Activated B cell treated with CpG ODN at 0.5 μM for 24 hours (primary cell): ENCODE results near the gene FXYD5. TPM values are rescaled to one million over a fixed set of nuclear protein-coding genes. Genes with fewer than 3 reads are reported as not detected.

Source experiments
- ATAC-seq: fragments of 200-7000 bp; cut with Tn5 transposase; one replicate; pipeline ENCODE4 v1.10.0; 2021; ENCODE audit warnings: low read depth, mild to moderate bottlenecking, moderate library complexity
- CTCF ChIA-PET: fragments of 350-600 bp; sonication (Branson Sonifier 250); formaldehyde crosslinking; loops from one replicate; lab custom pipeline; 2021; ENCODE audit warnings: antibody characterized with exemption; lab: Charles Lee
- POLR2A ChIA-PET: fragments of 350-600 bp; sonication (Branson Sonifier 250); formaldehyde crosslinking; loops from one replicate; lab custom pipeline; 2021; ENCODE audit warnings: antibody characterized with exemption; lab: Charles Lee
- DNase-seq: peaks from one replicate; pipeline ENCODE4 v3.0.0; 2022
- H3K27ac Mint-ChIP-seq: one replicate; pipeline ENCODE4 v1.8.0; 2020; ENCODE audit warnings: mixed read lengths
- H3K27me3 Mint-ChIP-seq: one replicate; pipeline ENCODE4 v1.8.0; 2021; ENCODE audit warnings: mixed read lengths
- H3K36me3 Mint-ChIP-seq: one replicate; pipeline ENCODE4 v1.8.0; 2021; ENCODE audit warnings: low read depth, mixed read lengths
- H3K4me1 Mint-ChIP-seq: one replicate; pipeline ENCODE4 v1.8.0; 2021; ENCODE audit warnings: mixed read lengths
- H3K4me3 Mint-ChIP-seq: one replicate; pipeline ENCODE4 v1.8.0; 2020; ENCODE audit warnings: mild to moderate bottlenecking, mixed read lengths
- H3K9me3 Mint-ChIP-seq: one replicate; pipeline ENCODE4 v1.8.0; 2020; ENCODE audit warnings: mixed read lengths
- CTCF ChIP-seq: fragments of 200-600 bp; IDR thresholded peaks from one replicate; pipeline ENCODE4 v1.8.0; 2022; ENCODE audit warnings: antibody characterized with exemption, mild to moderate bottlenecking
- intact Hi-C: fragments of 100-400 bp; cut with micrococcal nuclease; formaldehyde crosslinking; loops from one replicate; pipeline ENCODE4 v1.15.1; 2024
- total RNA-seq: library from RNA; stranded (reverse); gene quantifications from 2 replicates; pipeline ENCODE4 v1.2.3, GENCODE V29; 2022

The FXYD5 gene
- total RNA-seq, 1 donor from 2014 or later = 125 TPM

DNA sequence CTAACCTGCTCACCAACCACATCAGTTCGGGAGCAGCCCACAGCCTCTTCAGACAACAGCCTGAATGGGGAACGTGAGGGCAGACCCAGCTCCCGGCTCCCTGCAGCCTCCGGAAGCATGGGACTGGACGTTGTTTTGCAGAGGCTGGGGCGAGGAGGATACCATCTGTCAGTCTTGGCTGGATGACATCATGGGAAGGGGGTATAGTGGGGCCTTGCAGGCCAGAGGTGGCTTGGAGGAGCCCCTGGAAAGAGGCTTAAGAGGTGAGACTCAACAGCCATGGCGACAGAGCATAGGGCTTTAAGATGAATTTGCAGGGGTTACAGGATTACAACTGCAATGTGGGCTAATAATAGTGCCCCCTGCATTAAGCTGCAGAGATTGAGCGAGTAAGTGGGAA lies 37.4 kb upstream of the FXYD5 start:
- Mint-ChIP-seq H3K36me3 (no peaks in the 10 kb centered on the region), H3K4me3 (no peak overlapping the region), H3K4me1 (peaks cover 4% of the 10 kb centered on the region), H3K9me3 (no peaks in the 10 kb centered on the region), H3K27ac (no peak overlapping the region), H3K27me3 (peaks cover 3% of the 10 kb centered on the region)
- POLR2A ChIA-PET = interaction anchor here (0.5 kb wide), 1 partner anchor 23 kb away, joined by 7 read pairs; no protein-coding TSS in a partner anchor
- TF ChIP-seq CTCF = no peak
- ATAC-seq = no peak
- DNase-seq = no peak
- intact Hi-C loops = no loop called here
- CTCF ChIA-PET = interaction anchor here (2.4 kb wide), 1 partner anchor 99 kb away, joined by 7 read pairs; no protein-coding TSS in a partner anchor

DNA sequence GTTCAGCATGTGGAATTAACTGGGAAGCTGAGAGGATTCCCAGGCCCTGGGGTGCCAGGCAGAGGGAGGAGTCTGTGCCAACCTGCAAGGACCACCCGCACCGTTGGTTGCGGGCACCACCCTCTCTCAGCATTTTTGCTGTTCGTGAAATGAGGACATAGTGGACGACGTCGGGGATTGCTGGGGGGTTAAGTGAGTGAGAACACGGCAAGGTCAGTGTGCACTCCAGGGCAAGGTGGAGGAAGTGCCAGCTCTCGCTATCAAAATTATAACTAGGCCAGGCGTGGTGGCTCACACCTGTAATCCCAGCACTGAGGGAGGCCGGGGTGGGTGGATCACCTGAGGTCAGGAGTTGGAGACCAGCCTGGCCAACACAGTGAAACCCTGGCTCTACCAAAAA lies 36.7 kb upstream of the FXYD5 start:
- no peak for TF ChIP-seq CTCF
- ATAC-seq (no peak), DNase-seq (no peak)
- POLR2A ChIA-PET = interaction anchor here (0.6 kb wide), 1 partner anchor 108 kb away, joined by 3 read pairs; no protein-coding TSS in a partner anchor
- intact Hi-C loops = no loop called here
- Mint-ChIP-seq H3K4me1 (peaks cover 4% of the 10 kb centered on the region), H3K27ac (no peak overlapping the region), H3K36me3 (no peaks in the 10 kb centered on the region), H3K27me3 (peaks cover 3% of the 10 kb centered on the region), H3K9me3 (no peaks in the 10 kb centered on the region), H3K4me3 (no peak overlapping the region)
- CTCF ChIA-PET = no interaction called here

- H3K4me3 Mint-ChIP-seq = no peak overlapping the region
Observed at GRCh38 chr19:35118268-35119020, 36.1 kb upstream of the FXYD5 start.

GRCh38 chr19:35119091-35119490 lies 35.4 kb upstream of the FXYD5 start:
- ATAC-seq (no peak), DNase-seq (no peak)
- Mint-ChIP-seq H3K9me3 (no peaks in the 10 kb centered on the region), H3K27me3 (peaks cover 3% of the 10 kb centered on the region), H3K4me3 (no peak overlapping the region), H3K27ac (no peak overlapping the region), H3K36me3 (no peaks in the 10 kb centered on the region), H3K4me1 (peaks cover 10% of the 10 kb centered on the region)
- ChIA-PET CTCF (no interaction called here), POLR2A (no interaction called here)
- intact Hi-C loops = no loop called here
- TF ChIP-seq CTCF = no peak

More at GRCh38 chr19:35118268-35119020, 36.1 kb upstream of the FXYD5 start:
- intact Hi-C loops = no loop called here
- no peak for ATAC-seq
- H3K4me1 Mint-ChIP-seq = peaks cover 4% of the 10 kb centered on the region
- H3K36me3 Mint-ChIP-seq = no peaks in the 10 kb centered on the region
- no peak for DNase-seq
- no peak for TF ChIP-seq CTCF
- CTCF ChIA-PET = no interaction called here
- H3K27ac Mint-ChIP-seq = no peak overlapping the region
- H3K27me3 Mint-ChIP-seq = peaks cover 3% of the 10 kb centered on the region
- POLR2A ChIA-PET = interaction anchor here (0.6 kb wide), 1 partner anchor 108 kb away, joined by 3 read pairs; no protein-coding TSS in a partner anchor
- H3K9me3 Mint-ChIP-seq = no peaks in the 10 kb centered on the region

- Mint-ChIP-seq H3K27me3 (peaks cover 3% of the 10 kb centered on the region), H3K4me3 (no peak overlapping the region), H3K36me3 (no peaks in the 10 kb centered on the region), H3K27ac (no peak overlapping the region), H3K9me3 (no peaks in the 10 kb centered on the region), H3K4me1 (peaks cover 12% of the 10 kb centered on the region)
- no peak for ATAC-seq
- intact Hi-C loops = no loop called here
- TF ChIP-seq CTCF = no peak
- ChIA-PET CTCF (no interaction called here), POLR2A (no interaction called here)
- DNase-seq = no peak
Observed at GRCh38 chr19:35119578-35120155, 34.9 kb upstream of the FXYD5 start.
